PC-3 (cell line): ENCODE data around the gene C16orf74. TPM values are rescaled to one million over a fixed set of nuclear protein-coding genes. Genes with fewer than 3 reads are reported as not detected.

Experiments used
- ATAC-seq: fragments of 200-7000 bp; cut with Tn5 transposase; 2 replicates; pipeline ENCODE4 v1.9.1; 2020; ENCODE audit warnings: mild to moderate bottlenecking, moderate library complexity
- BruUV-seq: library from RNA; stranded (reverse); fragments of 400-500 nt; replicated peaks from 2 replicates; lab custom pipeline; 2021; lab: Mats Ljungman, UMichigan
- CTCF ChIA-PET: fragments of 300-600 bp; sonication (Branson Sonifier 250); formaldehyde crosslinking; loops from one replicate; lab custom pipeline; 2022; ENCODE audit warnings: antibody characterized with exemption; lab: Charles Lee
- POLR2A ChIA-PET: fragments of 300-600 bp; sonication (Branson Sonifier 250); formaldehyde crosslinking; loops from one replicate; lab custom pipeline; 2022; ENCODE audit warnings: antibody characterized with exemption; ENCODE audit not compliant: unreplicated experiment; lab: Charles Lee
- DNase-seq: peaks from one replicate; pipeline ENCODE4 v3.0.0-alpha.2; 2015
- H2AFZ ChIP-seq: fragments of 300-600 bp; sonication (generic); 2 replicates; pipeline ENCODE4 v1.6.0; 2016; ENCODE audit warnings: antibody characterized with exemption, low read length
- H3F3A ChIP-seq: fragments of 300-600 bp; sonication (generic); one replicate; pipeline ENCODE4 v1.6.0; 2017; ENCODE audit warnings: antibody characterized with exemption, low read length, control low read depth, mild to moderate bottlenecking; ENCODE audit not compliant: unreplicated experiment
- H3K27ac ChIP-seq: fragments of 300-600 bp; sonication (generic); 2 replicates; pipeline ENCODE4 v1.5.1; 2016; ENCODE audit warnings: mild to moderate bottlenecking, low read length
- H3K27me3 ChIP-seq: fragments of 300-600 bp; sonication (generic); 2 replicates; pipeline ENCODE4 v1.6.1; 2016; ENCODE audit warnings: low read length, mixed read lengths
- H3K36me3 ChIP-seq: fragments of 300-600 bp; sonication (generic); 2 replicates; pipeline ENCODE4 v1.6.1; 2016; ENCODE audit warnings: low read depth, mixed run types, low read length, mixed read lengths
- H3K4me1 ChIP-seq: fragments of 300-600 bp; sonication (generic); 2 replicates; pipeline ENCODE4 v1.5.1; 2016; ENCODE audit warnings: low read length; ENCODE audit not compliant: insufficient read depth
- H3K4me2 ChIP-seq: fragments of 300-600 bp; sonication (generic); 2 replicates; pipeline ENCODE4 v1.6.0; 2016; ENCODE audit warnings: low read length
- H3K4me3 ChIP-seq: fragments of 300-600 bp; sonication (generic); 2 replicates; pipeline ENCODE4 v1.5.1; 2016; ENCODE audit warnings: mild to moderate bottlenecking, low read length, mixed read lengths
- H3K79me2 ChIP-seq: fragments of 300-600 bp; sonication (generic); 2 replicates; pipeline ENCODE4 v1.6.1; 2017; ENCODE audit warnings: low read length, mixed read lengths
- H3K9ac ChIP-seq: fragments of 300-600 bp; sonication (generic); 2 replicates; pipeline ENCODE4 v1.6.0; 2016; ENCODE audit warnings: mild to moderate bottlenecking, low read length
- H3K9me2 ChIP-seq: fragments of 300-600 bp; sonication (generic); replicated peaks from 2 replicates; pipeline ENCODE4 v1.6.1; 2016; ENCODE audit warnings: mixed run types, low read length, mixed read lengths
- H3K9me3 ChIP-seq: fragments of 300-600 bp; sonication (generic); 2 replicates; pipeline ENCODE4 v1.6.1; 2016; ENCODE audit warnings: low read length, mixed read lengths
- H4K20me1 ChIP-seq: fragments of 300-600 bp; sonication (generic); 2 replicates; pipeline ENCODE4 v1.6.1; 2016; ENCODE audit warnings: low read length, mixed read lengths
- EZH2 ChIP-seq: fragments of 300-600 bp; sonication (generic); IDR thresholded peaks from one replicate; pipeline ENCODE4 v1.6.1; 2017; ENCODE audit warnings: antibody characterized with exemption, mild to moderate bottlenecking, low read length; ENCODE audit not compliant: unreplicated experiment
- EZH2phosphoT487 ChIP-seq: fragments of 300-600 bp; sonication (generic); IDR thresholded peaks from 2 replicates; pipeline ENCODE4 v1.6.1; 2018; ENCODE audit warnings: mild to moderate bottlenecking, antibody characterized with exemption, low read length, borderline replicate concordance
- intact Hi-C: fragments of 100-400 bp; cut with micrococcal nuclease; formaldehyde crosslinking; loops from 2 replicates; pipeline ENCODE4 v1.9.0; 2023
- total RNA-seq: library from RNA; depleted of rRNA; stranded (reverse); fragments of >200 nt; gene quantifications from 2 replicates; pipeline ENCODE4 v1.2.3, GENCODE V29; 2014
- TF ChIP-seq, protein P1 (sequence below): fragments of 300-600 bp; sonication (generic); conservative IDR thresholded peaks from 2 replicates; pipeline ENCODE4 v1.5.1; 2017; ENCODE audit warnings: antibody characterized with exemption, low read depth, mild to moderate bottlenecking, low read length

Gene C16orf74
- total RNA-seq, 1 experiment from 2014 or later = 71.0 TPM

- Histone ChIP-seq H2AFZ (no peak overlapping the region), H3K9me2 (no peaks in the 10 kb centered on the region), H3K27me3 (no peaks in the 10 kb centered on the region), H3K9ac (no peak overlapping the region), H3K4me1 (peaks cover 4% of the 10 kb centered on the region; the same call in 1 of the 2 replicates), H3K9me3 (no peaks in the 10 kb centered on the region), H3K79me2 (no peaks in the 10 kb centered on the region), H3K4me2 (no peak overlapping the region), H3K27ac (no peak overlapping the region), H3K36me3 (no peaks in the 10 kb centered on the region), H3K4me3 (no peak overlapping the region), H4K20me1 (no peaks in the 10 kb centered on the region), H3F3A (no peaks in the 10 kb centered on the region)
- no TSS peak for BruUV-seq
- intact Hi-C loops = no loop called here
- DNase-seq (no peak), ATAC-seq (no peak)
- POLR2A ChIA-PET = no interaction called here
- no peak for TF ChIP-seq EZH2phosphoT487
- TF ChIP-seq, protein P1, sequence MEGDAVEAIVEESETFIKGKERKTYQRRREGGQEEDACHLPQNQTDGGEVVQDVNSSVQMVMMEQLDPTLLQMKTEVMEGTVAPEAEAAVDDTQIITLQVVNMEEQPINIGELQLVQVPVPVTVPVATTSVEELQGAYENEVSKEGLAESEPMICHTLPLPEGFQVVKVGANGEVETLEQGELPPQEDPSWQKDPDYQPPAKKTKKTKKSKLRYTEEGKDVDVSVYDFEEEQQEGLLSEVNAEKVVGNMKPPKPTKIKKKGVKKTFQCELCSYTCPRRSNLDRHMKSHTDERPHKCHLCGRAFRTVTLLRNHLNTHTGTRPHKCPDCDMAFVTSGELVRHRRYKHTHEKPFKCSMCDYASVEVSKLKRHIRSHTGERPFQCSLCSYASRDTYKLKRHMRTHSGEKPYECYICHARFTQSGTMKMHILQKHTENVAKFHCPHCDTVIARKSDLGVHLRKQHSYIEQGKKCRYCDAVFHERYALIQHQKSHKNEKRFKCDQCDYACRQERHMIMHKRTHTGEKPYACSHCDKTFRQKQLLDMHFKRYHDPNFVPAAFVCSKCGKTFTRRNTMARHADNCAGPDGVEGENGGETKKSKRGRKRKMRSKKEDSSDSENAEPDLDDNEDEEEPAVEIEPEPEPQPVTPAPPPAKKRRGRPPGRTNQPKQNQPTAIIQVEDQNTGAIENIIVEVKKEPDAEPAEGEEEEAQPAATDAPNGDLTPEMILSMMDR = no peak
- no peak for TF ChIP-seq EZH2
- CTCF ChIA-PET = no interaction called here
Measured at GRCh38 chr16:85759136-85759535, 8.2 kb upstream of the C16orf74 start.

- ATAC-seq = peak; percentile 21; the same call in 1 of the 2 replicates
Measured at GRCh38 chr16:85757341-85757822, 6.5 kb upstream of the C16orf74 start.

More at GRCh38 chr16:85757341-85757822, 6.5 kb upstream of the C16orf74 start:
- no peaks in the 10 kb centered on the region for H3F3A ChIP-seq
- H3K9ac ChIP-seq = no peak overlapping the region
- intact Hi-C loops = no loop called here
- H3K79me2 ChIP-seq = no peaks in the 10 kb centered on the region
- no peak overlapping the region for H2AFZ ChIP-seq
- ChIA-PET POLR2A (no interaction called here), CTCF (interaction anchor here (0.6 kb wide), 1 partner anchor 36 kb away, joined by 4 read pairs; no protein-coding TSS in a partner anchor)
- H3K36me3 ChIP-seq = no peaks in the 10 kb centered on the region
- peaks cover 21% of the 10 kb centered on the region for H3K4me1 ChIP-seq
- H3K27ac ChIP-seq = no peak overlapping the region
- H4K20me1 ChIP-seq = no peaks in the 10 kb centered on the region
- no peak overlapping the region for H3K4me2 ChIP-seq
- DNase-seq = peak; percentile 64
- H3K9me3 ChIP-seq = no peaks in the 10 kb centered on the region
- no peaks in the 10 kb centered on the region for H3K9me2 ChIP-seq
- no peak overlapping the region for H3K4me3 ChIP-seq
- BruUV-seq = no TSS peak
- H3K27me3 ChIP-seq = no peaks in the 10 kb centered on the region
- TF ChIP-seq EZH2phosphoT487 (no peak), EZH2 (no peak)
- TF ChIP-seq, protein P1 = no peak
